Smooth muscle cell (in vitro differentiated cells): ENCODE results near the gene STARD10. TPM values are rescaled to one million over a fixed set of nuclear protein-coding genes. Genes with fewer than 3 reads are reported as not detected.
A peak's percentile ranks its signal among the peaks of the same experiment; 100 is the strongest.

Experiments used
- DNase-seq: peaks from one replicate; lab custom pipeline; 2025; ENCODE audit not compliant: unreplicated experiment; lab: John Stamatoyannopoulos, UW
- H2AFZ ChIP-seq: fragments of 200-600 bp; sonication (generic); 2 replicates; pipeline ENCODE4 v1.6.0; 2016; ENCODE audit warnings: antibody characterized with exemption, low read depth, mild to moderate bottlenecking
- H3F3A ChIP-seq: fragments of 200-600 bp; sonication (generic); 2 replicates; pipeline ENCODE4 v1.6.0; 2017; ENCODE audit warnings: antibody characterized with exemption, low read depth
- H3K27ac ChIP-seq: fragments of 200-600 bp; sonication (generic); 2 replicates; pipeline ENCODE4 v1.5.1; 2016; ENCODE audit warnings: low read depth, mild to moderate bottlenecking
- H3K27me3 ChIP-seq: fragments of 200-600 bp; sonication (generic); 2 replicates; pipeline ENCODE4 v1.6.1; 2016; ENCODE audit warnings: low read depth, mild to moderate bottlenecking
- H3K36me3 ChIP-seq: fragments of 200-600 bp; sonication (generic); 2 replicates; pipeline ENCODE4 v1.5.1; 2016; ENCODE audit warnings: low read depth
- H3K4me1 ChIP-seq: fragments of 200-600 bp; sonication (generic); 2 replicates; pipeline ENCODE4 v1.5.1; 2016; ENCODE audit warnings: low read depth
- H3K4me2 ChIP-seq: fragments of 200-600 bp; sonication (generic); 2 replicates; pipeline ENCODE4 v1.6.0; 2016; ENCODE audit warnings: mild to moderate bottlenecking
- H3K4me3 ChIP-seq: fragments of 200-600 bp; sonication (generic); 2 replicates; pipeline ENCODE4 v1.5.1; 2016; ENCODE audit warnings: mild to moderate bottlenecking
- H3K79me2 ChIP-seq: fragments of 200-600 bp; sonication (generic); 2 replicates; pipeline ENCODE4 v1.6.0; 2016; ENCODE audit warnings: low read depth, mild to moderate bottlenecking
- H3K9ac ChIP-seq: fragments of 200-600 bp; sonication (generic); 2 replicates; pipeline ENCODE4 v1.6.0; 2016; ENCODE audit warnings: low read depth
- H3K9me3 ChIP-seq: fragments of 200-600 bp; sonication (generic); replicated peaks from 2 replicates; pipeline ENCODE4 v1.5.1; 2016; ENCODE audit warnings: low read depth
- H4K20me1 ChIP-seq: fragments of 200-600 bp; sonication (generic); 2 replicates; pipeline ENCODE4 v1.6.0; 2016; ENCODE audit warnings: low read depth
- CTCF ChIP-seq: fragments of 200-600 bp; sonication (generic); IDR thresholded peaks from 2 replicates; pipeline ENCODE4 v1.5.1; 2017; ENCODE audit warnings: borderline replicate concordance, mild to moderate bottlenecking, antibody characterized with exemption; ENCODE audit not compliant: insufficient read depth, poor library complexity, severe bottlenecking
- WGBS: methylation state at CpG from one replicate; pipeline ENCODE4 v1.1.7; 2016; ENCODE audit warnings: low lambda C conversion rate; 5-methylcytosine and 5-hydroxymethylcytosine counted together
- polyA plus RNA-seq: library from polyadenylated mRNA; unstranded; fragments of >200 nt; fragmentation: Nextera tagmentation; extraction: Ambion mirVana; gene quantifications from 2 replicates; pipeline ENCODE4 v1.2.1, GENCODE V29; 2016
- total RNA-seq: library from RNA; depleted of rRNA; stranded (reverse); fragments of >200 nt; gene quantifications from 2 replicates; pipeline ENCODE4 v1.2.3, GENCODE V29; 2014

STARD10 gene
- total and polyA plus RNA-seq, 2 experiments from 2014 or later, result 87.7 to 130 TPM

GRCh38 chr11:72753341-72754148 lies 40.3 kb downstream of the STARD10 start:
- Histone ChIP-seq H3K79me2 (no peaks in the 10 kb centered on the region), H3K27me3 (no peaks in the 10 kb centered on the region), H3K36me3 (no peaks in the 10 kb centered on the region), H3K9me3 (no peaks in the 10 kb centered on the region), H3K9ac (no peak overlapping the region), H3K27ac (peak overlapping the region; percentile 14), H3K4me2 (peak overlapping the region; percentile 88), H3F3A (no peaks in the 10 kb centered on the region), H3K4me3 (no peak overlapping the region), H3K4me1 (peaks cover 15% of the 10 kb centered on the region), H2AFZ (no peak overlapping the region), H4K20me1 (no peaks in the 10 kb centered on the region)
- 89% methylated on average over 9 of the region's 9 CpGs for WGBS
- TF ChIP-seq CTCF, result no peak
- no peak for DNase-seq

- H3K9me3 ChIP-seq, result no peaks in the 10 kb centered on the region
- no peak for TF ChIP-seq CTCF
- H2AFZ ChIP-seq, result peak within 1 kb of the TSS; percentile 40
- peak; percentile 39 for DNase-seq
- H3K27ac ChIP-seq, result peak within 1 kb of the TSS; percentile 14
- H3K4me3 ChIP-seq, result peak within 1 kb of the TSS; percentile 85
- H3K27me3 ChIP-seq, result no peaks in the 10 kb centered on the region
- 2% methylated on average over 20 of the region's 51 CpGs for WGBS
- peak within 1 kb of the TSS; percentile 88 for H3K4me2 ChIP-seq
- H3K79me2 ChIP-seq, result peaks cover 7% of the 10 kb centered on the region
- no peaks in the 10 kb centered on the region for H3K36me3 ChIP-seq
- H3F3A ChIP-seq, result no peaks in the 10 kb centered on the region
- H3K4me1 ChIP-seq, result peaks cover 15% of the 10 kb centered on the region
- H4K20me1 ChIP-seq, result peaks cover 5% of the 10 kb centered on the region
- peak within 1 kb of the TSS; percentile 49 for H3K9ac ChIP-seq
Measured at GRCh38 chr11:72752088-72752914, 41.5 kb downstream of the STARD10 start, which contains the start of gene ARAP1. Gene ARAP1, minus strand, starts transcription at chr11:72752408. Its CDS starts 25,280 bp downstream, at chr11:72727128.

- Histone ChIP-seq H3K9ac (peak overlapping the region; percentile 49), H3K27me3 (no peaks in the 10 kb centered on the region), H3K9me3 (no peaks in the 10 kb centered on the region), H3F3A (no peaks in the 10 kb centered on the region), H3K27ac (no peak overlapping the region), H4K20me1 (peaks cover 13% of the 10 kb centered on the region), H3K79me2 (peaks cover 9% of the 10 kb centered on the region), H3K4me1 (peaks cover 15% of the 10 kb centered on the region), H2AFZ (no peak overlapping the region), H3K36me3 (no peaks in the 10 kb centered on the region), H3K4me3 (peak overlapping the region; percentile 85), H3K4me2 (peak overlapping the region; percentile 88)
- DNase-seq, result no peak
- TF ChIP-seq CTCF, result no peak
- 27% methylated on average over 17 of the region's 19 CpGs for WGBS
Measured at GRCh38 chr11:72751116-72752087, 42.4 kb downstream of the STARD10 start.
